ENCODE data around the gene CKAP2. TPM values are rescaled to one million over a fixed set of nuclear protein-coding genes. Genes with fewer than 3 reads are reported as not detected.
"Not testable (repeated sequence)": the region's sequence is repeated elsewhere in the genome, so short reads cannot be mapped to it uniquely, and the experiment has no call there.

The CKAP2 gene, protein sequence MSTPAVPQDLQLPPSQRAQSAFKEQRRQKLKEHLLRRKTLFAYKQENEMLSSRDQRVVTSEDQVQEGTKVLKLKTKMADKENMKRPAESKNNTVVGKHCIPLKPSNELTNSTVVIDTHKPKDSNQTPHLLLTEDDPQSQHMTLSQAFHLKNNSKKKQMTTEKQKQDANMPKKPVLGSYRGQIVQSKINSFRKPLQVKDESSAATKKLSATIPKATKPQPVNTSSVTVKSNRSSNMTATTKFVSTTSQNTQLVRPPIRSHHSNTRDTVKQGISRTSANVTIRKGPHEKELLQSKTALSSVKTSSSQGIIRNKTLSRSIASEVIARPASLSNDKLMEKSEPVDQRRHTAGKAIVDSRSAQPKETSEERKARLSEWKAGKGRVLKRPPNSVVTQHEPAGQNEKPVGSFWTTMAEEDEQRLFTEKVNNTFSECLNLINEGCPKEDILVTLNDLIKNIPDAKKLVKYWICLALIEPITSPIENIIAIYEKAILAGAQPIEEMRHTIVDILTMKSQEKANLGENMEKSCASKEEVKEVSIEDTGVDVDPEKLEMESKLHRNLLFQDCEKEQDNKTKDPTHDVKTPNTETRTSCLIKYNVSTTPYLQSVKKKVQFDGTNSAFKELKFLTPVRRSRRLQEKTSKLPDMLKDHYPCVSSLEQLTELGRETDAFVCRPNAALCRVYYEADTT
- 49.4 and 51.7 TPM in 2 replicates for total RNA-seq
- long read RNA-seq, transcript CKAP2-203 (9 exons, 3,629 nt): minor isoform, 14 of 108 reads
- long read RNA-seq, transcript CKAP2-201 (9 exons, 3,375 nt): major isoform, 50 of 108 reads
- long read RNA-seq, partial matches to known transcripts: 29 of 108 reads
- long read RNA-seq, other reads (novel, unspliced or antisense): 10 of 108 reads

DNA sequence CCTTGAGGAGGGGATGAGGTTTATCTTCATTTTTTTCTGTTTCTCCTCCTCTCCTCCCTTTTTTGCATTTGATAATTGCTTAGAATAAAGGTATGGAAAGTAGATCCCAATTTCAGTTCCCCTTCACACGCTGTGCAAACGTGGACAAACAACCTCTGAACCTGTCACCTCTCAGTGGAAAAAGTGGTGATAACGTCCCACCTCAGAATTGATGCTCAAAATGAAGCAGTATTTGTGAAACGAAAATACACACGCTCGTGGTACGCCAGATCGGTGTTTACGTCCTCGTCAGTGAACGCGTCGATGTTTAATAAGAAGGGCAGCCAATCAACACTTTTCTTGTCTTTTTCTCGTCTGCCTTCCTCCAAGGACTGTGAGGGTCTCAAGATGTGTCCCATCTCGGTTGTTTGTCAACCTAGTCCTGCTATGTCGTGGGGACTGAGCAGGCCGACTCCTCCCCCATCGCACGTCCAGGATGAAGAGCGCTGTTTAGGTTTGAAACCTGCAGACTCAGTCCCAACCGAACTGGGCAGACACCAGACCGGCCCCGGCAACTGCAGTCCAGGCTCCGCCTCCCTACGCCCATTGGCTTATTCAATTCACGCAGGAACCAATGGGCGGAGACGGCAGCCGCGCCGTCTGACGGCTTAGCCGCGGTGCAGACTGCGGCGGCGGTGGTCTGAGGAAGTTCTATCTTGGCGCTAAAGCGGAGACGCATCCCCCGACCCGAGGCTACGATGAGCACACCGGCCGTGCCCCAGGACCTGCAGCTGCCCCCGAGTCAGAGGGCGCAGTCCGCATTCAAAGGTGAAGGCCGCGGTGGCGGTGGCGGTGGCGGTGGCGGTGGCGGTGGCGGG is at the start of gene CKAP2:
CKAP2 (plus strand) TSS at position 659 of the 857 bp plus-strand sequence; CDS start at position 738, 79 bp downstream.
- H3K4me3 Mint-ChIP-seq (ENCODE audit: low read depth): peak within 1 kb of the TSS; percentile 93
- H3K9me3 Mint-ChIP-seq (ENCODE audit: low read depth): no peaks in the 10 kb centered on the region
- no peaks in the 10 kb centered on the region for H3K27me3 Mint-ChIP-seq
- peaks cover 37% of the 10 kb centered on the region for H3K4me1 Mint-ChIP-seq (ENCODE audit: low read depth)
- H3K36me3 Mint-ChIP-seq (ENCODE audit: insufficient read depth): peaks cover 5% of the 10 kb centered on the region
- peak within 1 kb of the TSS; percentile 99 for H3K27ac Mint-ChIP-seq
- no peak for TF ChIP-seq CTCF (IDR thresholded peaks at IDR 0.05; ENCODE audit: unreplicated experiment)
- peak; percentile 82 for DNase-seq (ENCODE audit: low spot score, unreplicated experiment)

GRCh38 chr13:52405767-52406494 is 49.3 kb upstream of the CKAP2 start, which contains the start of gene THSD1:
Gene THSD1 (minus strand): TSS chr13:52406172. CDS start chr13:52402600, 3,572 bp downstream.
- peaks cover 10% of the 10 kb centered on the region for H3K36me3 Mint-ChIP-seq (ENCODE audit: insufficient read depth)
- H3K27ac Mint-ChIP-seq: no peak within 1 kb of the TSS
- H3K9me3 Mint-ChIP-seq (ENCODE audit: low read depth): no peaks in the 10 kb centered on the region
- peak within 1 kb of the TSS; percentile 53 for H3K4me3 Mint-ChIP-seq (ENCODE audit: low read depth)
- DNase-seq (ENCODE audit: low spot score, unreplicated experiment): peak; percentile 14
- H3K4me1 Mint-ChIP-seq (ENCODE audit: low read depth): peaks cover 3% of the 10 kb centered on the region
- peaks cover 38% of the 10 kb centered on the region for H3K27me3 Mint-ChIP-seq
- TF ChIP-seq CTCF (IDR thresholded peaks at IDR 0.05; ENCODE audit: unreplicated experiment): no peak

DNA sequence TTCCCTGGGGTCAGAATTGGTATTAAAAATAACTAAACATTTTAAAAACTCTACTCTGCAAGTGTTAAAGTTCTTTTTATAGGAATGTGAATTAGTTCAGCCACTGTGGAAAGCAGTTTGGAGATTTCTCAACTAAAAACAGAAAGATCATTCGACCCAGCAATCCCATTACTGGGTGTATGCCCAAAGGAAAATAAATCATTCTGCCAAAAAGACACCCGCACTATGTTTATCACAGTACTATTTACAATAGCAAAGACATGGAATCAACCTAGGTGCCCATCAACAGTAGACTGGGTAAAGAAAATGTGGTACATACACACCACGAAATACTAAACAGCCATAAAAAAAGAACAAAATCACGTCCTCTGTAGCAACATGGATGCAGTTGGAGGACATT is 48.6 kb upstream of the CKAP2 start:
- peaks cover 38% of the 10 kb centered on the region for H3K27me3 Mint-ChIP-seq
- no peak overlapping the region for H3K27ac Mint-ChIP-seq
- no peak overlapping the region for H3K4me3 Mint-ChIP-seq (ENCODE audit: low read depth)

GRCh38 chr13:52407436-52407835 is 47.8 kb upstream of the CKAP2 start:
- not testable (repeated sequence) for H3K4me1 Mint-ChIP-seq (ENCODE audit: low read depth); H3K36me3 Mint-ChIP-seq (ENCODE audit: insufficient read depth); H3K27ac Mint-ChIP-seq; H3K4me3 Mint-ChIP-seq (ENCODE audit: low read depth); DNase-seq (ENCODE audit: low spot score, unreplicated experiment); H3K9me3 Mint-ChIP-seq (ENCODE audit: low read depth)
- H3K27me3 Mint-ChIP-seq: peaks cover 38% of the 10 kb centered on the region

More for the DNA sequence above, 48.6 kb upstream of the CKAP2 start:
- Mint-ChIP-seq H3K36me3 (ENCODE audit: insufficient read depth) (peaks cover 10% of the 10 kb centered on the region), H3K4me1 (ENCODE audit: low read depth) (peaks cover 5% of the 10 kb centered on the region), H3K9me3 (ENCODE audit: low read depth) (no peaks in the 10 kb centered on the region)
- no peak for DNase-seq (ENCODE audit: low spot score, unreplicated experiment)
- no peak for TF ChIP-seq CTCF (IDR thresholded peaks at IDR 0.05; ENCODE audit: unreplicated experiment)

- DNase-seq (ENCODE audit: low spot score, unreplicated experiment); H3K4me3 Mint-ChIP-seq (ENCODE audit: low read depth); H3K36me3 Mint-ChIP-seq (ENCODE audit: insufficient read depth); H3K9me3 Mint-ChIP-seq (ENCODE audit: low read depth); H3K27ac Mint-ChIP-seq; H3K4me1 Mint-ChIP-seq (ENCODE audit: low read depth): not testable (repeated sequence)
- peaks cover 35% of the 10 kb centered on the region for H3K27me3 Mint-ChIP-seq
Measured at GRCh38 chr13:52408071-52408658, 47.1 kb upstream of the CKAP2 start.

Measured in progenitor cell of endocrine pancreas (in vitro differentiated cells).